Measurements from ENCODE around the gene KCNQ1. TPM values are rescaled to one million over a fixed set of nuclear protein-coding genes. Genes with fewer than 3 reads are reported as not detected.

Gene KCNQ1
- total RNA-seq = 0.39 TPM in 1 of 2 replicates, not detected in the other

GRCh38 chr11:2444821-2445745 lies at the start of gene KCNQ1:
Gene KCNQ1, plus strand, starts transcription at chr11:2445008. Its CDS starts 91 bp downstream, at chr11:2445099.

GRCh38 chr11:2400069-2400761 lies 44.6 kb upstream of the KCNQ1 start, which contains the start of gene TSSC4:
Gene TSSC4, plus strand, starts transcription at chr11:2400750. Its CDS starts 1,884 bp downstream, at chr11:2402634.

GRCh38 chr11:2443881-2444820 lies 657 bp upstream of the KCNQ1 start, which contains the start of gene TRPM5:
Gene TRPM5, minus strand, starts transcription at chr11:2444514. Its CDS starts 21,478 bp downstream, at chr11:2423036.

GRCh38 chr11:2699531-2700414 lies 255.0 kb downstream of the KCNQ1 start, which contains the start of gene KCNQ1OT1:
Gene KCNQ1OT1, minus strand, starts transcription at chr11:2699994.

GRCh38 chr11:2885678-2886081 lies 440.9 kb downstream of the KCNQ1 start, which contains the start of gene CDKN1C:
Gene CDKN1C, minus strand, starts transcription at chr11:2885775. Its CDS starts 319 bp downstream, at chr11:2885456.

Small RNAs within 50 kb of the gene (small RNA-seq; reads per million reads assigned to genes)
- gene AC013791.1 = not detected
- gene COX6CP18 = not detected
- gene RF01947 = not detected
- gene RF01948 = not detected
- not detected for gene RF01950

Other genes starting within 250 kb of the KCNQ1 start
- gene ASCL2, start 174.4 kb upstream of the KCNQ1 start, total RNA-seq = 0.87 and 6.7 TPM in 2 replicates
- under 0.01 TPM in 1 of 2 replicates, not detected in the other for gene C11orf21, start 143.1 kb upstream of the KCNQ1 start, total RNA-seq
- not detected in 2 replicates for gene TSPAN32, start 143.0 kb upstream of the KCNQ1 start, total RNA-seq
- gene CD81, start 67.7 kb upstream of the KCNQ1 start, total RNA-seq = 190 and 198 TPM in 2 replicates
- gene TSSC4, start 44.3 kb upstream of the KCNQ1 start, total RNA-seq = 36.5 and 60.1 TPM in 2 replicates
- under 0.01 TPM in 1 of 2 replicates, not detected in the other for gene TRPM5, start 494 bp upstream of the KCNQ1 start, total RNA-seq

All from placental epithelial cell (primary cell).